H1 (cell line): ENCODE measurements around the gene NR5A1. TPM values are rescaled to one million over a fixed set of nuclear protein-coding genes. Genes with fewer than 3 reads are reported as not detected.

ENCODE experiments used
- CTBP2 ChIP-seq: IDR thresholded peaks from 2 replicates; pipeline ENCODE4 v1.7.0; 2011; ENCODE audit warnings: borderline replicate concordance, mild to moderate bottlenecking, moderate library complexity, mixed read lengths, low read length; ENCODE audit not compliant: insufficient read depth, insufficient read length
- EP300 ChIP-seq, 2 experiments: IDR thresholded peaks; 1 replicate in 1 of 2; 2 replicates in 1 of 2; pipeline ENCODE4 v1.6.1; 2011 to 2012; ENCODE audit warnings: low read depth in 2 of 2, low read length in 2 of 2, mild to moderate bottlenecking in 2 of 2, borderline replicate concordance in 1 of 2, inconsistent platforms in 1 of 2, moderate library complexity in 1 of 2
- EZH2 ChIP-seq: fragments of 200-600 bp; sonication (generic); IDR thresholded peaks from 2 replicates; pipeline ENCODE4 v1.7.1; 2012; ENCODE audit warnings: low read depth, mild to moderate bottlenecking, moderate library complexity, low read length, inconsistent platforms; ENCODE audit not compliant: severe bottlenecking
- HDAC6 ChIP-seq: IDR thresholded peaks from one replicate; pipeline ENCODE4 v1.7.1; 2012; ENCODE audit warnings: low read depth, mild to moderate bottlenecking, inconsistent platforms, low read length, moderate library complexity
- NRF1 ChIP-seq: IDR thresholded peaks from 2 replicates; pipeline ENCODE4 v1.6.1; 2011; ENCODE audit warnings: mild to moderate bottlenecking, low read depth, low read length, improper control_type of control experiment
- PHF8 ChIP-seq: fragments of 200-600 bp; sonication (generic); conservative IDR thresholded peaks from 2 replicates; pipeline ENCODE4 v1.7.1; 2012; ENCODE audit warnings: low read depth, mild to moderate bottlenecking, inconsistent platforms, low read length, moderate library complexity
- TAF1 ChIP-seq: IDR thresholded peaks from 2 replicates; pipeline ENCODE4 v1.6.1; 2011; ENCODE audit warnings: mild to moderate bottlenecking, low read depth, low read length
- TAF7 ChIP-seq: optimal IDR thresholded peaks from 2 replicates; pipeline ENCODE3; 2011; ENCODE audit warnings: low read depth, mild to moderate bottlenecking, inconsistent platforms, low read length, moderate library complexity, borderline replicate concordance
- TCF12 ChIP-seq: IDR thresholded peaks from 2 replicates; pipeline ENCODE4 v1.6.1; 2011; ENCODE audit warnings: low read depth, mild to moderate bottlenecking, low read length
- polyA plus RNA-seq, 7 experiments: library from polyadenylated mRNA; depleted of rRNA in 3 of 7; stranded (reverse) in 5 of 7; unstranded in 2 of 7; fragments of >200 nt in 5 of 7; fragments of 200-250 nt in 2 of 7; gene quantifications; 1 replicate in 5 of 7; 2 replicates in 1 of 7; 4 replicates in 1 of 7; pipeline versions ENCODE4 v1.2.1 to v1.2.3, GENCODE V29; 2011 to 2013; ENCODE audit warnings: missing spikeins in 2 of 7, mixed read lengths in 2 of 7
- total RNA-seq: library from RNA; stranded (reverse); fragmentation: NEBNext Ultra II Directional; extraction: Animal tissue kit (Norgen Biotek cat#: 25700); gene quantifications from 2 replicates; pipeline ENCODE4 v1.2.1, GENCODE V29; 2021
- TF ChIP-seq, protein P1 (sequence below): fragments of 300-600 bp; sonication (generic); IDR thresholded peaks from 2 replicates; pipeline ENCODE4 v1.7.1; 2012; ENCODE audit warnings: low read length, moderate library complexity, mild to moderate bottlenecking, inconsistent platforms; ENCODE audit not compliant: insufficient replicate concordance

NR5A1 gene
- total and polyA plus RNA-seq, 2 of the 8 experiments (the other 6 are each of a cell fraction or from before 2014, with no cell fraction given), result 0.29 to 0.58 TPM

DNA sequence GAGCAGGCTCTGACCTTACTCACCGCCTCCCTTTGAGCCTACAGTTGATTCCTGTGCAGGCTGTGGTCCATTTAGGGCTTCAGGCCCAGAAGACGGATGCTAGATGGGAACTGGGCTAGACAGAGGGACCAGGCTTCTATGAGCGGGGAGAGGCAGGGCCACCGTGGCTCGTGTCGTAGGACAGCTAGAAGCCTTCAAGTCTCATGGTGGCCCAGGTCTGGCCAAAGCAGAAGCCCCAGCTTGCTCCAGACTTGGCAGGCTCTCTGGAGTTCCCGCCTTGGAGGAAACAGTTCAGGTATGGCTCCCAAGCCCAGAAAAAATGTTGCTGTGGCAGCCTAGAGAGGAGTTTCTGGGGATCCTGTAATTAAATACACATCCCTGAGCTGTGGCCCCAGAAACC is 10.9 kb upstream of the NR5A1 start (continued):
- TF ChIP-seq, protein P1, sequence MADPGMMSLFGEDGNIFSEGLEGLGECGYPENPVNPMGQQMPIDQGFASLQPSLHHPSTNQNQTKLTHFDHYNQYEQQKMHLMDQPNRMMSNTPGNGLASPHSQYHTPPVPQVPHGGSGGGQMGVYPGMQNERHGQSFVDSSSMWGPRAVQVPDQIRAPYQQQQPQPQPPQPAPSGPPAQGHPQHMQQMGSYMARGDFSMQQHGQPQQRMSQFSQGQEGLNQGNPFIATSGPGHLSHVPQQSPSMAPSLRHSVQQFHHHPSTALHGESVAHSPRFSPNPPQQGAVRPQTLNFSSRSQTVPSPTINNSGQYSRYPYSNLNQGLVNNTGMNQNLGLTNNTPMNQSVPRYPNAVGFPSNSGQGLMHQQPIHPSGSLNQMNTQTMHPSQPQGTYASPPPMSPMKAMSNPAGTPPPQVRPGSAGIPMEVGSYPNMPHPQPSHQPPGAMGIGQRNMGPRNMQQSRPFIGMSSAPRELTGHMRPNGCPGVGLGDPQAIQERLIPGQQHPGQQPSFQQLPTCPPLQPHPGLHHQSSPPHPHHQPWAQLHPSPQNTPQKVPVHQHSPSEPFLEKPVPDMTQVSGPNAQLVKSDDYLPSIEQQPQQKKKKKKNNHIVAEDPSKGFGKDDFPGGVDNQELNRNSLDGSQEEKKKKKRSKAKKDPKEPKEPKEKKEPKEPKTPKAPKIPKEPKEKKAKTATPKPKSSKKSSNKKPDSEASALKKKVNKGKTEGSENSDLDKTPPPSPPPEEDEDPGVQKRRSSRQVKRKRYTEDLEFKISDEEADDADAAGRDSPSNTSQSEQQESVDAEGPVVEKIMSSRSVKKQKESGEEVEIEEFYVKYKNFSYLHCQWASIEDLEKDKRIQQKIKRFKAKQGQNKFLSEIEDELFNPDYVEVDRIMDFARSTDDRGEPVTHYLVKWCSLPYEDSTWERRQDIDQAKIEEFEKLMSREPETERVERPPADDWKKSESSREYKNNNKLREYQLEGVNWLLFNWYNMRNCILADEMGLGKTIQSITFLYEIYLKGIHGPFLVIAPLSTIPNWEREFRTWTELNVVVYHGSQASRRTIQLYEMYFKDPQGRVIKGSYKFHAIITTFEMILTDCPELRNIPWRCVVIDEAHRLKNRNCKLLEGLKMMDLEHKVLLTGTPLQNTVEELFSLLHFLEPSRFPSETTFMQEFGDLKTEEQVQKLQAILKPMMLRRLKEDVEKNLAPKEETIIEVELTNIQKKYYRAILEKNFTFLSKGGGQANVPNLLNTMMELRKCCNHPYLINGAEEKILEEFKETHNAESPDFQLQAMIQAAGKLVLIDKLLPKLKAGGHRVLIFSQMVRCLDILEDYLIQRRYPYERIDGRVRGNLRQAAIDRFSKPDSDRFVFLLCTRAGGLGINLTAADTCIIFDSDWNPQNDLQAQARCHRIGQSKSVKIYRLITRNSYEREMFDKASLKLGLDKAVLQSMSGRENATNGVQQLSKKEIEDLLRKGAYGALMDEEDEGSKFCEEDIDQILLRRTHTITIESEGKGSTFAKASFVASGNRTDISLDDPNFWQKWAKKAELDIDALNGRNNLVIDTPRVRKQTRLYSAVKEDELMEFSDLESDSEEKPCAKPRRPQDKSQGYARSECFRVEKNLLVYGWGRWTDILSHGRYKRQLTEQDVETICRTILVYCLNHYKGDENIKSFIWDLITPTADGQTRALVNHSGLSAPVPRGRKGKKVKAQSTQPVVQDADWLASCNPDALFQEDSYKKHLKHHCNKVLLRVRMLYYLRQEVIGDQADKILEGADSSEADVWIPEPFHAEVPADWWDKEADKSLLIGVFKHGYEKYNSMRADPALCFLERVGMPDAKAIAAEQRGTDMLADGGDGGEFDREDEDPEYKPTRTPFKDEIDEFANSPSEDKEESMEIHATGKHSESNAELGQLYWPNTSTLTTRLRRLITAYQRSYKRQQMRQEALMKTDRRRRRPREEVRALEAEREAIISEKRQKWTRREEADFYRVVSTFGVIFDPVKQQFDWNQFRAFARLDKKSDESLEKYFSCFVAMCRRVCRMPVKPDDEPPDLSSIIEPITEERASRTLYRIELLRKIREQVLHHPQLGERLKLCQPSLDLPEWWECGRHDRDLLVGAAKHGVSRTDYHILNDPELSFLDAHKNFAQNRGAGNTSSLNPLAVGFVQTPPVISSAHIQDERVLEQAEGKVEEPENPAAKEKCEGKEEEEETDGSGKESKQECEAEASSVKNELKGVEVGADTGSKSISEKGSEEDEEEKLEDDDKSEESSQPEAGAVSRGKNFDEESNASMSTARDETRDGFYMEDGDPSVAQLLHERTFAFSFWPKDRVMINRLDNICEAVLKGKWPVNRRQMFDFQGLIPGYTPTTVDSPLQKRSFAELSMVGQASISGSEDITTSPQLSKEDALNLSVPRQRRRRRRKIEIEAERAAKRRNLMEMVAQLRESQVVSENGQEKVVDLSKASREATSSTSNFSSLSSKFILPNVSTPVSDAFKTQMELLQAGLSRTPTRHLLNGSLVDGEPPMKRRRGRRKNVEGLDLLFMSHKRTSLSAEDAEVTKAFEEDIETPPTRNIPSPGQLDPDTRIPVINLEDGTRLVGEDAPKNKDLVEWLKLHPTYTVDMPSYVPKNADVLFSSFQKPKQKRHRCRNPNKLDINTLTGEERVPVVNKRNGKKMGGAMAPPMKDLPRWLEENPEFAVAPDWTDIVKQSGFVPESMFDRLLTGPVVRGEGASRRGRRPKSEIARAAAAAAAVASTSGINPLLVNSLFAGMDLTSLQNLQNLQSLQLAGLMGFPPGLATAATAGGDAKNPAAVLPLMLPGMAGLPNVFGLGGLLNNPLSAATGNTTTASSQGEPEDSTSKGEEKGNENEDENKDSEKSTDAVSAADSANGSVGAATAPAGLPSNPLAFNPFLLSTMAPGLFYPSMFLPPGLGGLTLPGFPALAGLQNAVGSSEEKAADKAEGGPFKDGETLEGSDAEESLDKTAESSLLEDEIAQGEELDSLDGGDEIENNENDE, result no peak
- TF ChIP-seq TAF7, result no peak
- no peak for TF ChIP-seq PHF8
- no peak for TF ChIP-seq EZH2
- TF ChIP-seq NRF1, result no peak
- no peak for TF ChIP-seq CTBP2
- TF ChIP-seq EP300 (IDR thresholded peaks at IDR 0.05; ENCODE audit: borderline replicate concordance in 1 of 2, low read depth in 2 of 2, low read length in 2 of 2), result no peak
- TF ChIP-seq HDAC6, result no peak
- TF ChIP-seq TCF12, result no peak
- no peak for TF ChIP-seq TAF1
